Stimulated activated CD4-positive, alpha-beta T cell treated with anti-CD3 and anti-CD28 coated beads, Interleukin-1b, Interleukin-23, amount 100 ng/mL, for 48 hours (primary cell): ENCODE measurements around the gene KCTD17.

Experiments used
- DNase-seq: peaks from one replicate; pipeline ENCODE4 v3.0.0-alpha.2; 2020

KCTD17 gene

GRCh38 chr22:37111156-37111717 is 59.7 kb downstream of the KCTD17 start:
- DNase-seq = no peak

DNA sequence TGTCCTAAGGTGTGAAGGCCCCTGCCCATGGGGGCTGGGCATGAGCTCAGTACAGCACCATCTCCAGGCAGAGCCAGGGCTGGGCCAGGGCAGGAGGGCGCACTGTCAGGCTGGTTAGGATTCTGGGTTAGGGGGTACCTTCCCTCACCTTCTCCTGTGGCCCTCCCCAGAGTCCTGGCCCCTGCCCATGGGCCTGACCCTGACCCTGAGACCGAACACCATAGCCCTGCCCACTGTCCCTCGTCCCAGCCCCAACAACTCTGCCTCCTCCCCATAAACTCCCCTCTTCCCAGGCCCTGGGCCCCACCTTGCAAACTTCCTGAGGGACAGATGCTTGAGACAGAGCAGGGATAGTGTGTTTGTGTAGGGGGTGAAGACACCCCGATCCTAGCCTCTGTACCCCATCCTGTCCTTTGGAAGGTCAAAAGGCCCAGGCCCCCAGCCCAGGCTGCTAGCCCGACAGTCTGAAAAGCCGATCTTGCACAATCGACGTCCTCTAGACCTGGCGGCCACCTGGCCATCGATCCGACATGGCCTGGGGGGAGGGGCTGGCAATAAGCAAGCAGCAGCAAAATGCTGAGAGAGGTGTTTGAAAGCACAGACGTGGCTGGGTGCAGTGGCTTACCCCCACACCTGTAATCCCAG is 60.7 kb downstream of the KCTD17 start:
- DNase-seq = no peak
